K562 (cell line): ENCODE measurements around the gene MYO1F. TPM values are rescaled to one million over a fixed set of nuclear protein-coding genes. Genes with fewer than 3 reads are reported as not detected.

Source experiments
- ATAC-seq: fragments of 200-7000 bp; cut with Tn5 transposase; 3 replicates; pipeline ENCODE4 v1.9.1; 2020; ENCODE audit warnings: moderate library complexity
- BruUV-seq: library from RNA; stranded (reverse); fragments of 400-500 nt; replicated peaks from 2 replicates; lab custom pipeline; 2021; lab: Mats Ljungman, UMichigan
- CTCF ChIA-PET: fragments of 300-600 bp; formaldehyde crosslinking; extraction: SDS; loops from one replicate; lab custom pipeline; 2021; ENCODE audit warnings: low intra/inter-chr PET ratio; lab: Yijun Ruan, JAX
- POLR2A ChIA-PET: fragments of 300-600, 350-650 bp; sonication (Branson Sonifier 250); formaldehyde crosslinking; extraction: SDS; loops from one replicate; lab custom pipeline; 2021; ENCODE audit warnings: antibody characterized with exemption, inconsistent platforms; lab: Yijun Ruan, JAX
- DNase-seq, 4 experiments: peaks; one replicate each; pipeline versions ENCODE4 v3.0.0 to v3.0.0-alpha.2; 2011 to 2018; ENCODE audit warnings: low spot score in 3 of 4, mixed read lengths in 3 of 4; ENCODE audit errors: extremely low read depth in 1 of 4
- FAIRE-seq: peaks from 2 replicates; lab custom pipeline; 2011; peaks lifted over from hg19 to GRCh38; lab: Jason Lieb, UNC
- H2AFZ ChIP-seq: 2 replicates; pipeline ENCODE4 v1.6.0; 2011; ENCODE audit warnings: low read depth, low read length, control low read depth, inconsistent platforms
- H3K27ac ChIP-seq: fragments of 200-600 bp; 3 replicates; pipeline ENCODE4 v1.8.0; 2011; ENCODE audit warnings: low read depth, mild to moderate bottlenecking, control low read depth, inconsistent platforms, low read length, moderate library complexity, mixed read lengths; ENCODE audit errors: extremely low read depth
- H3K27me3 ChIP-seq, 2 experiments: fragments of 300-600 bp in 1 of 2; 2 replicates in 1 of 2; 3 replicates in 1 of 2; pipeline versions ENCODE4 v1.6.0 to v1.8.0; 2011; ENCODE audit warnings: inconsistent platforms in 2 of 2, low read length in 2 of 2, mild to moderate bottlenecking in 1 of 2, mixed read lengths in 1 of 2, moderate library complexity in 1 of 2; ENCODE audit not compliant: control insufficient read depth in 2 of 2, insufficient read depth in 2 of 2
- H3K36me3 ChIP-seq: fragments of 300-600 bp; 3 replicates; pipeline ENCODE4 v1.8.0; 2011; ENCODE audit warnings: mild to moderate bottlenecking, low read length, inconsistent platforms; ENCODE audit not compliant: control insufficient read depth, insufficient read depth
- H3K4me1 ChIP-seq, 2 experiments: fragments of 200-600 bp in 1 of 2; replicated peaks in 1 of 2; 2 replicates in 1 of 2; 3 replicates in 1 of 2; pipeline versions ENCODE4 v1.5.1 to v1.8.0; 2011; ENCODE audit warnings: inconsistent platforms in 2 of 2, low read length in 2 of 2, mild to moderate bottlenecking in 1 of 2, mixed read lengths in 1 of 2, moderate library complexity in 1 of 2; ENCODE audit not compliant: control insufficient read depth in 2 of 2, insufficient read depth in 2 of 2
- H3K4me2 ChIP-seq: 2 replicates; pipeline ENCODE4 v1.6.1; 2011; ENCODE audit warnings: low read length, control low read depth, inconsistent platforms, mixed read lengths; ENCODE audit not compliant: insufficient read depth
- H3K4me3 ChIP-seq: fragments of 200-600 bp; sonication (generic), shearing (Covaris generic); 2 replicates; pipeline ENCODE4 v1.5.1; 2016; ENCODE audit warnings: control low read depth, inconsistent platforms
- H3K79me2 ChIP-seq: fragments of 200-600 bp; 3 replicates; pipeline ENCODE4 v1.8.0; 2011; ENCODE audit warnings: low read length, inconsistent platforms; ENCODE audit not compliant: control insufficient read depth, insufficient read depth
- H3K9ac ChIP-seq, 2 experiments: 2 replicates each; pipeline versions ENCODE4 v1.6.0 to v1.6.1; 2011; ENCODE audit warnings: low read depth in 2 of 2, low read length in 2 of 2, control low read depth in 1 of 2, inconsistent platforms in 1 of 2, mild to moderate bottlenecking in 1 of 2, mixed read lengths in 1 of 2; ENCODE audit not compliant: insufficient read depth in 1 of 2
- H3K9me1 ChIP-seq: one replicate; pipeline ENCODE4 v1.6.0; 2011; ENCODE audit warnings: inconsistent platforms, mild to moderate bottlenecking, low read length, moderate library complexity; ENCODE audit not compliant: control insufficient read depth, insufficient read depth
- H3K9me3 ChIP-seq: replicated peaks from 2 replicates; pipeline ENCODE4 v1.5.1; 2011; ENCODE audit warnings: low read depth, low read length, inconsistent platforms; ENCODE audit not compliant: control insufficient read depth, insufficient read depth
- H4K20me1 ChIP-seq: replicated peaks from 2 replicates; pipeline ENCODE4 v1.6.1; 2011; ENCODE audit warnings: low read length, inconsistent platforms, mixed read lengths; ENCODE audit not compliant: control insufficient read depth, insufficient read depth
- CBX3 ChIP-seq, 2 experiments: IDR thresholded peaks; 1 replicate in 1 of 2; 2 replicates in 1 of 2; pipeline ENCODE4 v1.6.1; 2012; ENCODE audit warnings: inconsistent platforms in 2 of 2, low read length in 2 of 2, borderline replicate concordance in 1 of 2, control low read depth in 1 of 2
- COPS2 ChIP-seq: fragments of 450-650 bp; conservative IDR thresholded peaks from 2 replicates; pipeline ENCODE4 v1.6.1; 2016; ENCODE audit warnings: mild to moderate bottlenecking, moderate library complexity
- CTCF ChIP-seq, 3 experiments: IDR thresholded peaks in 2 of 3; conservative IDR thresholded peaks in 1 of 3; 2 replicates each; pipeline ENCODE4 v1.5.1; 2011 to 2012; ENCODE audit warnings: low read length in 3 of 3, mild to moderate bottlenecking in 3 of 3, control low read depth in 2 of 3, improper control_type of control experiment in 1 of 3, inconsistent platforms in 1 of 3, low read depth in 1 of 3, mixed read lengths in 1 of 3, moderate library complexity in 1 of 3; ENCODE audit not compliant: insufficient read depth in 2 of 3
- ELF1 ChIP-seq: fragments of 200-800 bp; sonication (Bioruptor generic); IDR thresholded peaks from 2 replicates; pipeline ENCODE4 v1.6.1; 2016; ENCODE audit warnings: missing genetic modification characterization, missing compliant biosample characterization
- MIER1 ChIP-seq: fragments of 450-650 bp; IDR thresholded peaks from 2 replicates; pipeline ENCODE4 v1.6.1; 2016; ENCODE audit warnings: antibody characterized with exemption, mild to moderate bottlenecking, low read depth
- RAD21 ChIP-seq, 2 experiments: fragments of 250-450 bp in 1 of 2; fragments of 450-650 bp in 1 of 2; sonication (Bioruptor Pico) in 1 of 2; formaldehyde crosslinking in 1 of 2; IDR thresholded peaks in 1 of 2; conservative IDR thresholded peaks in 1 of 2; 2 replicates each; pipeline versions ENCODE4 v1.4.0 to v1.8.0; 2020 to 2022; ENCODE audit warnings: mild to moderate bottlenecking in 2 of 2, moderate library complexity in 1 of 2
- SMC3 ChIP-seq: conservative IDR thresholded peaks from 2 replicates; pipeline ENCODE4 v1.6.1; 2011; ENCODE audit warnings: low read depth, low read length, improper control_type of control experiment; ENCODE audit not compliant: insufficient read depth
- SOX6 ChIP-seq: fragments of 450-650 bp; IDR thresholded peaks from 2 replicates; pipeline ENCODE4 v1.6.1; 2014; ENCODE audit warnings: mild to moderate bottlenecking
- TBP ChIP-seq: optimal IDR thresholded peaks from 2 replicates; pipeline ENCODE3; 2011; ENCODE audit warnings: low read depth, low read length, improper control_type of control experiment
- TFE3 ChIP-seq: fragments of 450-650 bp; formaldehyde crosslinking; IDR thresholded peaks from 2 replicates; pipeline ENCODE4 v1.4.0; 2020; ENCODE audit warnings: mild to moderate bottlenecking, mixed read lengths
- U2AF2 ChIP-seq: fragments of 200-400 bp; formaldehyde crosslinking; optimal IDR thresholded peaks from 2 replicates; pipeline ENCODE3; 2017; ENCODE audit warnings: low read depth, mild to moderate bottlenecking, low read length
- XRCC5 ChIP-seq: fragments of 200-400 bp; formaldehyde crosslinking; IDR thresholded peaks from 2 replicates; pipeline ENCODE4 v1.6.1; 2017; ENCODE audit warnings: low read depth, mild to moderate bottlenecking, low read length
- ZNF232 ChIP-seq: sonication (generic); formaldehyde crosslinking; IDR thresholded peaks from 2 replicates; pipeline ENCODE4 v1.8.0; 2022; ENCODE audit warnings: mild to moderate bottlenecking, missing genetic modification reagents
- ZNF24 ChIP-seq: fragments of 450-650 bp; IDR thresholded peaks from 2 replicates; pipeline ENCODE4 v1.6.1; 2016
- ZNF384 ChIP-seq: IDR thresholded peaks from 2 replicates; pipeline ENCODE4 v1.6.1; 2012; ENCODE audit warnings: low read depth, low read length, improper control_type of control experiment
- ZNF512 ChIP-seq: IDR thresholded peaks from 2 replicates; pipeline ENCODE4 v1.6.1; 2016; ENCODE audit warnings: missing genetic modification characterization, missing compliant biosample characterization
- WGBS: fragments of 100-300 bp; shearing (Covaris generic); methylation state at CpG from one replicate; pipeline ENCODE4 v1.1.6; 2016; ENCODE audit warnings: low coverage, mixed read lengths; ENCODE audit not compliant: insufficient coverage; ENCODE audit errors: missing lambda C conversion rate; 5-methylcytosine and 5-hydroxymethylcytosine counted together
- in situ Hi-C: fragments of 300-500 bp; cut with MboI; formaldehyde crosslinking; loops from 4 replicates; pipeline ENCODE4 v1.15.0; 2018; ENCODE audit warnings: inconsistent platforms, mixed read lengths
- intact Hi-C: fragments of 100-400 bp; cut with micrococcal nuclease; formaldehyde crosslinking; loops from 2 replicates; pipeline ENCODE4 v1.14.2; 2022
- polyA plus RNA-seq, 8 experiments: library from polyadenylated mRNA; depleted of rRNA in 4 of 8; stranded (reverse) in 5 of 8; unstranded in 3 of 8; fragments of >200 nt; fragmentation: Nextera tagmentation in 2 of 8; fragmentation: Illumina TruSeq in 1 of 8; extraction: Ambion mirVana in 2 of 8; extraction: Trizol in 1 of 8; gene quantifications; 2 replicates each; pipeline versions ENCODE4 v1.2.1 to v1.2.3, GENCODE V29; 2011 to 2014; ENCODE audit warnings: inconsistent platforms in 1 of 8, missing spikeins in 1 of 8
- total RNA-seq, 7 experiments: library from RNA; depleted of rRNA in 6 of 7; stranded (reverse); fragments of >200 nt in 6 of 7; fragmentation: Illumina TruSeq in 2 of 7; extraction: Trizol in 2 of 7; gene quantifications; 2 replicates each; pipeline versions ENCODE4 v1.2.1 to v1.2.3, GENCODE V29; 2011 to 2021; ENCODE audit warnings: low replicate concordance in 1 of 7

The MYO1F gene
- total and polyA plus RNA-seq, 9 of the 15 experiments (the other 6 are each of a cell fraction or from before 2014, with no cell fraction given) = 0.78 to 9.4 (median 4.3) TPM

- H3K4me3 ChIP-seq = no peak overlapping the region
- H3K9ac ChIP-seq = no peak overlapping the region
- BruUV-seq = no TSS peak
- H3K4me1 ChIP-seq = no peaks in the 10 kb centered on the region; a peak in 1 of 5 replicates
- H2AFZ ChIP-seq = no peak overlapping the region
- 6% methylated on average over 15 of the region's 23 CpGs for WGBS
- intact Hi-C loops (loop anchor here (10.0 kb wide), 1 partner anchor 79 kb away; the partner anchor contains the start of gene ACTL9), in situ Hi-C loops (loop anchor here (10.0 kb wide), 1 partner anchor 79 kb away; the partner anchor contains the start of gene ACTL9)
- ChIA-PET CTCF (interaction anchor here (0.8 to 1.2 kb wide), 2 partner anchors 35 to 78 kb away, joined by 3 to 5 read pairs; no protein-coding TSS in a partner anchor), POLR2A (interaction anchor here (0.7 to 1.0 kb wide), 2 partner anchors 10 to 12 kb away, joined by 3 to 5 read pairs; no protein-coding TSS in a partner anchor)
- peak; percentile 68 to 73 (median 71) for DNase-seq
- H3K4me2 ChIP-seq = no peak overlapping the region
- H3K79me2 ChIP-seq = no peaks in the 10 kb centered on the region
- no peaks in the 10 kb centered on the region for H3K9me3 ChIP-seq
- no peaks in the 10 kb centered on the region for H3K9me1 ChIP-seq
- peak; percentile 96 for FAIRE-seq
- no peaks in the 10 kb centered on the region for H3K36me3 ChIP-seq
- peaks cover 11 to 18% of the 10 kb centered on the region in 2 experiments; a peak in 3 of 5 replicates for H3K27me3 ChIP-seq
- H3K27ac ChIP-seq = no peak overlapping the region
- peak; percentile 79 for ATAC-seq
- H4K20me1 ChIP-seq = no peaks in the 10 kb centered on the region
- TF ChIP-seq ZNF24 (peak; percentile 90), ZNF512 (no peak), SOX6 (peak; percentile 56; the same call in 1 of the 2 replicates), MIER1 (no peak), SMC3 (peak; percentile 68), ZNF232 (CRISPR knock-in tag) (no peak), ELF1 (tag) (no peak), COPS2 (no peak), CBX3 (IDR thresholded peaks at IDR 0.05; ENCODE audit: borderline replicate concordance in 1 of 2, low read length in 2 of 2) (no peak), TFE3 (CRISPR knock-in tag) (peak; percentile 17; the same call in 1 of the 2 replicates), ZNF384 (peak; percentile 15; the same call in 1 of the 2 replicates), RAD21 (CRISPR knock-in tag; conservative IDR thresholded peaks at IDR 0.05 in 1 of 2, IDR thresholded peaks at IDR 0.05 in 1 of 2) (peak; percentile 64 to 73), U2AF2 (no peak), XRCC5 (peak; percentile 81; the same call in 1 of the 2 replicates), TBP (peak; percentile 50), CTCF (IDR thresholded peaks at IDR 0.05 in 2 of 3, conservative IDR thresholded peaks at IDR 0.05 in 1 of 3; ENCODE audit: insufficient read depth in 2 of 3, low read depth in 1 of 3, low read length in 3 of 3) (peak; percentile 85 to 94 (median 94))
Observed at GRCh38 chr19:8615813-8616596, 38.8 kb upstream of the MYO1F start.
